Activated T-cell treated with anti-CD3 and anti-CD28 coated beads, Interleukin-2, amount 50 U/mL, for 72 hours (primary cell): ENCODE results near the gene C1orf232. TPM values are rescaled to one million over a fixed set of nuclear protein-coding genes. Genes with fewer than 3 reads are reported as not detected.
A peak's percentile ranks its signal among the peaks of the same experiment; 100 is the strongest.

Experiments used
- ATAC-seq, 2 donors: fragments of 150-1000 bp; cut with Tn5 transposase; replicated peaks in 1 of 2; 2 replicates each; pipeline ENCODE4 v1.10.0; 2021; ENCODE audit warnings: moderate library complexity in 2 of 2, mild to moderate bottlenecking in 1 of 2
- DNase-seq, 2 donors: peaks; one replicate each; pipeline ENCODE4 v3.0.0; 2021 to 2022; ENCODE audit warnings: mixed read lengths in 1 of 2
- H3K27ac Mint-ChIP-seq: one replicate; pipeline ENCODE4 v1.8.0; 2022; ENCODE audit warnings: mild to moderate bottlenecking, moderate library complexity, mixed read lengths
- H3K27me3 Mint-ChIP-seq: one replicate; pipeline ENCODE4 v1.8.0; 2022; ENCODE audit warnings: low read depth, mixed read lengths
- H3K36me3 Mint-ChIP-seq, 2 donors: one replicate each; pipeline ENCODE4 v1.8.0; 2022; ENCODE audit warnings: mixed read lengths in 2 of 2, mild to moderate bottlenecking in 1 of 2; ENCODE audit not compliant: insufficient read depth in 2 of 2
- H3K4me1 Mint-ChIP-seq: one replicate; pipeline ENCODE4 v1.8.0; 2022; ENCODE audit warnings: low read depth, mixed read lengths
- H3K4me3 Mint-ChIP-seq, 2 donors: one replicate each; pipeline ENCODE4 v1.8.0; 2022; ENCODE audit warnings: mild to moderate bottlenecking in 2 of 2, mixed read lengths in 2 of 2, moderate library complexity in 2 of 2
- H3K9me3 Mint-ChIP-seq, 2 donors: one replicate each; pipeline ENCODE4 v1.8.0; 2022; ENCODE audit warnings: mixed read lengths in 2 of 2
- total RNA-seq, 2 donors: library from RNA; stranded (reverse); gene quantifications; one replicate each; pipeline ENCODE4 v1.2.3, GENCODE V29; 2022

Gene C1orf232
- total RNA-seq, 2 donors from 2014 or later, result not detected

DNA sequence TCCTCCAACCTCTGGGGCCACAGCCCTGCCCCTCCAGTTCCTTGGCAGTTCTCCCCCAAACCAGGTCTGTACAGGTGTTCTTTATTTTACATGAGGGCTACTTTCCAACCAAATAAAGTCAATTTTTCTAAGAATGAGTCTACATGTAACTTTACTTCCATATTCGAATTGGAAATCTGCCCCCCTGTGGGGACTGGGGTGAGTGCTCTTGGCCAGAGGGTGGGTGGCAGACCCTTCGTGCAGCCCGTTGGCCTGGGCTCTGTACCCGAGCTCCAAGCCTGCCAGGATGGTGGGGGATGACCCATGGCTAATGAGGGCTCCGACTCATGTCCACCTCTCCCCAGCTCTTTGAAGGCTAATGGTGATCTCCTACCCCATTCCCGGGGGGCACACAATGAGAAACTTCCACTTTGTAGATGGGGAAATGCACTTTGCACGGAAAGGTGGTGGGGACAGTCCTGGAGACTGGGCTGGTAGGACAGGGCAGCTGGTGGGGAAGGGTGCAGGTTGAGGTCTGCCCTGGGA, 21.1 kb upstream of the C1orf232 start:
- ATAC-seq, result no peak
- peaks cover 24% of the 10 kb centered on the region for H3K4me1 Mint-ChIP-seq
- H3K9me3 Mint-ChIP-seq, result no peaks in the 10 kb centered on the region
- no peak overlapping the region for H3K27ac Mint-ChIP-seq
- no peak for DNase-seq
- no peaks in the 10 kb centered on the region for H3K27me3 Mint-ChIP-seq
- no peaks in the 10 kb centered on the region for H3K36me3 Mint-ChIP-seq
- no peak overlapping the region for H3K4me3 Mint-ChIP-seq

DNA sequence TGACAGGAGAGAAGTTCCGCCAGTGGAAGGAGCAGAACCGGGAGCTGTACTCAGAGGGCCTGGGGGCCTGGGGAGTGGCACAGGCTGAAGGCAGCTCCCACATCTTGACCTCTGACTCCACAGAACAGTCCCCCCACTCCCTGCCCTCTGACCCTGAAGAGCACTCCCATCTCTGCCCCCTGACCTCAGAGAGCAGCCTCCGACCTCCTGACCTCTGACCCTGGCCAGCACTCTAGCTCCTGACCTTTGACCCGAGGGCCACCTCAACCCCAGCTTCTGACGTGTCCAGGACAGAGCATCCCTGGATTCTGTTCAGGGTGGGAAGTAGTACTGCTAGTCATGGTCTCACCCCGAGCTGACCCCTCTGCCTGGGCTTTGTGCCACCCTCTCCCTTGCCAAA, 20.6 kb upstream of the C1orf232 start:
- DNase-seq (no peak), ATAC-seq (no peak)
- H3K27ac Mint-ChIP-seq, result no peak overlapping the region
- H3K4me1 Mint-ChIP-seq, result peaks cover 24% of the 10 kb centered on the region
- no peaks in the 10 kb centered on the region for H3K27me3 Mint-ChIP-seq
- H3K36me3 Mint-ChIP-seq, result no peaks in the 10 kb centered on the region
- H3K4me3 Mint-ChIP-seq, result no peak overlapping the region
- no peaks in the 10 kb centered on the region for H3K9me3 Mint-ChIP-seq

DNA sequence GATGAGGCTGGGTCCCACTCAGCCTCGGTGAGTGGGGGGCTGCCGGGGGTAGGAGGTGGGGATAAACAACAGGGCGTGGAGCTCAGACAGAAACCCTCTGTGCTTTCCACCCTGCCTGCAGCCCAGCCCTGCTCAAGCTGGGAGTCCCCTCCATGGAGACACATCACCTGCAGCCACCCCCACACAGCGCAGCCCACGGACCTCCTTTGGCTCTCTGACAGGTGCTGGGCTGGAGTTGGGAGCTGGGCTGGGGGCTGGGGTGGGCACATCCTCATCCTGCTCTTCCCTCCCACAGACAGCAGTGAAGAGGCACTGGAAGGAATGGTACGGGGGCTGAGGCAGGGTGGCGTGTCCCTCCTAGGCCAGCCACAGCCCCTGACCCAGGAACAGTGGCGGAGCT, 19.7 kb upstream of the C1orf232 start:
- Mint-ChIP-seq H3K4me3 (no peak overlapping the region), H3K4me1 (peaks cover 19% of the 10 kb centered on the region), H3K9me3 (no peaks in the 10 kb centered on the region), H3K27me3 (no peaks in the 10 kb centered on the region), H3K36me3 (no peaks in the 10 kb centered on the region), H3K27ac (no peak overlapping the region)
- DNase-seq (no peak), ATAC-seq (no peak)

DNA sequence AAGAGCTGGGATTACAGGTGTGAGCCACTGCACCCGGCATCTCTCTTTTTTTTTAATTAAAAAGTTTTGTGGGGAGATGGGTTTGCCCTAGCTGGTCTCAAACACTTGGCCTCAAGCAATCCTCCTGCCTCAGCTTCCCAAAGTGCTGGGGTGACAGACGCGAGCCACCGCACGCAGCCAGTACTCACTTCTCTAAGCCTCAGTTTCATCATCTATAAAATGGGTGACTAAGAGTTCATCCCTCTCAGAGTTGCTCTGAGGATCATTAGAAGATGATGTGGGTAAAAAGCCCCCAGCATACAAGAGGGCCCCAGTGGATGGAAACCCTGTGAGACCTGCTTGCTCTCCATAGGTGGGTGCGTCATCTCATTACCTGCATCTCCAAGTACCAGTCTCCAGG, 19.1 kb upstream of the C1orf232 start:
- Mint-ChIP-seq H3K27me3 (no peaks in the 10 kb centered on the region), H3K4me1 (peaks cover 15% of the 10 kb centered on the region), H3K4me3 (no peak overlapping the region), H3K36me3 (no peaks in the 10 kb centered on the region), H3K9me3 (no peaks in the 10 kb centered on the region), H3K27ac (no peak overlapping the region)
- ATAC-seq (no peak), DNase-seq (no peak)

DNA sequence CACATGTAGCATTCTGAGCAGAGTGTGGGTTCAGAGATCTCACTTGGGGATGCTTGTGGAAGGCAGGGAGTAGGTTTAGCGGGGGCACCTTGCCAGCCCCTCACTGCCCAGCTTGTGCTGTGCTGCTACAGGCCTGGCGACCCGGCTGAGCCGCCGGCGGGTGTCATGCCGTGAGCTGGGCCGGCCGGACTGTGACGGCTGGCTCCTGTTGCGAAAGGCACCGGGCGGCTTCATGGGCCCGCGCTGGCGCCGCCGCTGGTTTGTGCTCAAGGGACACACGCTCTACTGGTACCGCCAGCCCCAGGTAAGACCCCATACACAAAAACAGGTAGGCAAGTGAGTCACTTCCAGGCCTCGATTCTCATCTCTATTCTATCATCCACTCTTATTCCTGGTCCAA, 16.1 kb upstream of the C1orf232 start:
- H3K4me1 Mint-ChIP-seq, result peaks cover 8% of the 10 kb centered on the region
- H3K9me3 Mint-ChIP-seq, result no peaks in the 10 kb centered on the region
- H3K36me3 Mint-ChIP-seq, result no peaks in the 10 kb centered on the region
- no peak overlapping the region for H3K27ac Mint-ChIP-seq
- no peaks in the 10 kb centered on the region for H3K27me3 Mint-ChIP-seq
- ATAC-seq (no peak), DNase-seq (no peak)
- H3K4me3 Mint-ChIP-seq, result no peak overlapping the region

DNA sequence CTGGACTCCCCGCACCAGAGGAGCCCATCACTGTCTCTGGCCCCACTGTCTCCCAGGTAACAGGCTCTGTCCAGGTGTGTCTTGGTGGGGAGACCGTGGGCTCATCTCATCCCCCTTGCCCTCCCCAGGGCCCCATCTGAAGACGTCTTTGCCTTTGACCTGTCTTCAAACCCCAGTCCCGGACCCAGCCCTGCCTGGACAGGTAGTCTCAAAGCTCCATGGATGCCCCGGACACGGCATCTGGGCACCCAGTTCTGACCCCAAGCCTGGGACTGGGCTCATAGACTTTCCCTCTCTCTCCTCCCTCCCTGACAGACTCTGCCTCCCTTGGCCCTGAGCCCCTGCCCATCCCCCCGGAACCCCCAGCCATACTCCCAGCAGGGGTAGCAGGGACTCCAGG, 15.3 kb upstream of the C1orf232 start:
- Mint-ChIP-seq H3K4me3 (no peak overlapping the region), H3K4me1 (peaks cover 8% of the 10 kb centered on the region), H3K9me3 (no peaks in the 10 kb centered on the region), H3K27me3 (no peaks in the 10 kb centered on the region), H3K36me3 (no peaks in the 10 kb centered on the region), H3K27ac (no peak overlapping the region)
- DNase-seq (no peak), ATAC-seq (no peak)

- Mint-ChIP-seq H3K36me3 (no peaks in the 10 kb centered on the region), H3K4me1 (peaks cover 8% of the 10 kb centered on the region), H3K27ac (no peak overlapping the region), H3K27me3 (no peaks in the 10 kb centered on the region), H3K4me3 (no peak overlapping the region), H3K9me3 (no peaks in the 10 kb centered on the region)
- ATAC-seq (no peak), DNase-seq (no peak)
Measured at GRCh38 chr1:26182383-26182696, 13.6 kb upstream of the C1orf232 start.

DNA sequence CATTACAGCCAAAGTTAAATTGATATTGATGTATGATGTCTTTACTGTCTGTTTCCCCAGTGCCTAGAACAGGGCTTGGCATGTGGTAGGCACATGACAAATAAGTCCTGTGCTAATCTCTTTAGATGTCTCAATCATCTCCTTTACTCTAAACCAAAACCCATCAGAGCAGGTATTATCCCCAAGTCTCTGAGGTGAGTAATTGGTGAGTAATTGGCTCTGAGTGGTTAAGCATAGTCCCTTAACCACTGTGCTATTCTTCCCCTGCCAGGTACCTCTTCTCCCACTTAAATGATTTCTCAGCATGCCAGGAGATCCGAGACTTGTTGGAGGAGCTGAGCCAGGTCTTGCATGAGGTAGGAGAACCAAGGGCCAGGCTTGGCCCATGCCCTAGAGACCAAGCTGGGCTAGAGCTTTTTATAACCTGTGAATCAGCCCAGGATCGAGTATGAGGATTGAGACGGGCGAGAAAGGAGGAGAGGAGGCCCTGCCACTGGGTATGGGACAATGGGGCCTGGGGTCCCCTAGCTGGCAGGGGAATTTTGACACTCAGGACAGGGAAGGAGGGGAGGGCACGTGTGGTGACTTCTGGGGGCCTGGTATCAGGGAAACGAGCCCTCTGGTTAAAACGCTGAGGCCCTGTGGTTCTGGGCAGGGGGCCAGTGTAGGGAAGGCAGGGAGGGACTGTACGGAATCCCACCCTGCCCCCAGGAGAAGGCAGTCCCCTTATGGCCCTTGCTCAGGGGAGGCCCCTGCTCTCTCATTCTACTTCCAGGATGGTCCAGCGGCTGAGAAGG, 13.0 kb upstream of the C1orf232 start:
- H3K4me1 Mint-ChIP-seq, result peaks cover 8% of the 10 kb centered on the region
- H3K27ac Mint-ChIP-seq, result no peak overlapping the region
- ATAC-seq (peak; percentile 91 to 93), DNase-seq (no peak)
- no peaks in the 10 kb centered on the region for H3K36me3 Mint-ChIP-seq
- H3K9me3 Mint-ChIP-seq, result no peaks in the 10 kb centered on the region
- no peaks in the 10 kb centered on the region for H3K27me3 Mint-ChIP-seq
- H3K4me3 Mint-ChIP-seq, result no peak overlapping the region

GRCh38 chr1:26180010-26180506, 11.3 kb upstream of the C1orf232 start:
- Mint-ChIP-seq H3K9me3 (no peaks in the 10 kb centered on the region), H3K4me3 (no peak overlapping the region), H3K4me1 (peaks cover 8% of the 10 kb centered on the region), H3K27ac (no peak overlapping the region), H3K27me3 (no peaks in the 10 kb centered on the region), H3K36me3 (no peaks in the 10 kb centered on the region)
- DNase-seq (no peak), ATAC-seq (no peak)

GRCh38 chr1:26177182-26177684, 8.5 kb upstream of the C1orf232 start, which contains the start of gene CNKSR1:
CNKSR1 (plus strand) TSS chr1:26177491; CDS start chr1:26177548, 57 bp downstream.
- no peaks in the 10 kb centered on the region for H3K9me3 Mint-ChIP-seq
- peaks cover 15% of the 10 kb centered on the region for H3K4me1 Mint-ChIP-seq
- no peaks in the 10 kb centered on the region for H3K27me3 Mint-ChIP-seq
- H3K4me3 Mint-ChIP-seq, result peak within 1 kb of the TSS in 1 of 2 donors; percentile 75
- no peaks in the 10 kb centered on the region for H3K36me3 Mint-ChIP-seq
- ATAC-seq (peak in 1 of 2 donors; percentile 55), DNase-seq (peak in 1 of 2 donors; percentile 27)
- H3K27ac Mint-ChIP-seq, result no peak within 1 kb of the TSS

GRCh38 chr1:26175346-26175745, 6.6 kb upstream of the C1orf232 start:
- H3K4me3 Mint-ChIP-seq, result no peak overlapping the region
- no peaks in the 10 kb centered on the region for H3K36me3 Mint-ChIP-seq
- H3K27ac Mint-ChIP-seq, result no peak overlapping the region
- no peaks in the 10 kb centered on the region for H3K9me3 Mint-ChIP-seq
- H3K4me1 Mint-ChIP-seq, result peaks cover 18% of the 10 kb centered on the region
- H3K27me3 Mint-ChIP-seq, result no peaks in the 10 kb centered on the region
- DNase-seq (no peak), ATAC-seq (no peak)

- ATAC-seq, result no peak
- no peak within 1 kb of the TSS for H3K27ac Mint-ChIP-seq
- H3K4me3 Mint-ChIP-seq, result peak within 1 kb of the TSS; percentile 92 to 93
- peaks cover 28% of the 10 kb centered on the region for H3K4me1 Mint-ChIP-seq
- H3K27me3 Mint-ChIP-seq, result no peaks in the 10 kb centered on the region
- no peaks in the 10 kb centered on the region for H3K36me3 Mint-ChIP-seq
- no peaks in the 10 kb centered on the region for H3K9me3 Mint-ChIP-seq
- DNase-seq, result no peak
Measured at GRCh38 chr1:26171084-26172072, 2.6 kb upstream of the C1orf232 start, which contains the start of gene ZNF593OS. ZNF593OS (minus strand) TSS chr1:26171832; CDS start chr1:26171661, 171 bp downstream.

- Mint-ChIP-seq H3K9me3 (no peaks in the 10 kb centered on the region), H3K36me3 (no peaks in the 10 kb centered on the region), H3K4me3 (peak overlapping the region; percentile 92 to 93), H3K27ac (peak overlapping the region; percentile 78), H3K4me1 (peaks cover 33% of the 10 kb centered on the region), H3K27me3 (no peaks in the 10 kb centered on the region)
- ATAC-seq (no peak), DNase-seq (no peak)
Measured at GRCh38 chr1:26170472-26170821, 1.7 kb upstream of the C1orf232 start.
